Activated naive CD8-positive, alpha-beta T cell (primary cell): Measurements from ENCODE around the gene HSPA14.

Experiments used
- H3K27ac Mint-ChIP-seq: one replicate; pipeline ENCODE4 v1.8.0; 2021; ENCODE audit warnings: mixed read lengths
- H3K27me3 Mint-ChIP-seq: one replicate; pipeline ENCODE4 v1.8.0; 2021; ENCODE audit warnings: mixed read lengths
- H3K36me3 Mint-ChIP-seq: one replicate; pipeline ENCODE4 v1.8.0; 2021; ENCODE audit warnings: mixed read lengths
- H3K4me1 Mint-ChIP-seq: one replicate; pipeline ENCODE4 v1.8.0; 2021; ENCODE audit warnings: low read depth, mixed read lengths
- H3K4me3 Mint-ChIP-seq: one replicate; pipeline ENCODE4 v1.8.0; 2021; ENCODE audit warnings: mild to moderate bottlenecking, mixed read lengths
- H3K9me3 Mint-ChIP-seq: one replicate; pipeline ENCODE4 v1.8.0; 2021; ENCODE audit warnings: low read depth, mixed read lengths

HSPA14 gene

GRCh38 chr10:14822879-14823755 lies 15.0 kb upstream of the HSPA14 start:
- Mint-ChIP-seq H3K9me3 (no peaks in the 10 kb centered on the region), H3K27me3 (no peaks in the 10 kb centered on the region), H3K36me3 (peaks cover 2% of the 10 kb centered on the region), H3K27ac (no peak overlapping the region), H3K4me1 (peaks cover 3% of the 10 kb centered on the region), H3K4me3 (no peak overlapping the region)

GRCh38 chr10:14823966-14824365 lies 14.1 kb upstream of the HSPA14 start:
- Mint-ChIP-seq H3K4me3 (no peak overlapping the region), H3K27me3 (no peaks in the 10 kb centered on the region), H3K4me1 (peaks cover 3% of the 10 kb centered on the region), H3K27ac (no peak overlapping the region), H3K9me3 (no peaks in the 10 kb centered on the region), H3K36me3 (peaks cover 2% of the 10 kb centered on the region)

GRCh38 chr10:14826076-14826829 lies 11.9 kb upstream of the HSPA14 start:
- Mint-ChIP-seq H3K4me3 (no peak overlapping the region), H3K36me3 (no peaks in the 10 kb centered on the region), H3K27ac (no peak overlapping the region), H3K9me3 (no peaks in the 10 kb centered on the region), H3K27me3 (no peaks in the 10 kb centered on the region), H3K4me1 (peaks cover 3% of the 10 kb centered on the region)

- H3K27me3 Mint-ChIP-seq: no peaks in the 10 kb centered on the region
- H3K4me3 Mint-ChIP-seq: no peak overlapping the region
- H3K36me3 Mint-ChIP-seq: peaks cover 13% of the 10 kb centered on the region
- H3K4me1 Mint-ChIP-seq: peaks cover 14% of the 10 kb centered on the region
- no peak overlapping the region for H3K27ac Mint-ChIP-seq
- no peaks in the 10 kb centered on the region for H3K9me3 Mint-ChIP-seq
Observed at GRCh38 chr10:14833106-14833505, 5.0 kb upstream of the HSPA14 start.

- Mint-ChIP-seq H3K9me3 (no peaks in the 10 kb centered on the region), H3K36me3 (peaks cover 16% of the 10 kb centered on the region), H3K4me1 (peaks cover 28% of the 10 kb centered on the region), H3K27me3 (no peaks in the 10 kb centered on the region), H3K4me3 (no peak overlapping the region), H3K27ac (no peak overlapping the region)
Observed at GRCh38 chr10:14836208-14836607, 1.9 kb upstream of the HSPA14 start.

GRCh38 chr10:14837003-14837756 lies 926 bp upstream of the HSPA14 start:
- Mint-ChIP-seq H3K4me1 (peaks cover 30% of the 10 kb centered on the region), H3K27me3 (no peaks in the 10 kb centered on the region), H3K36me3 (peaks cover 18% of the 10 kb centered on the region), H3K27ac (peak overlapping the region; percentile 95), H3K9me3 (no peaks in the 10 kb centered on the region), H3K4me3 (peak overlapping the region; percentile 96)

- Mint-ChIP-seq H3K9me3 (no peaks in the 10 kb centered on the region), H3K27me3 (no peaks in the 10 kb centered on the region), H3K4me1 (peaks cover 30% of the 10 kb centered on the region), H3K27ac (peak overlapping the region; percentile 95), H3K4me3 (peak overlapping the region; percentile 96), H3K36me3 (peaks cover 12% of the 10 kb centered on the region)
Observed at GRCh38 chr10:14838582-14839304, 637 bp downstream of the HSPA14 start.

GRCh38 chr10:14839305-14839695 lies 1.2 kb downstream of the HSPA14 start:
- H3K27me3 Mint-ChIP-seq: no peaks in the 10 kb centered on the region
- H3K36me3 Mint-ChIP-seq: peaks cover 14% of the 10 kb centered on the region
- no peaks in the 10 kb centered on the region for H3K9me3 Mint-ChIP-seq
- peak overlapping the region; percentile 96 for H3K4me3 Mint-ChIP-seq
- H3K27ac Mint-ChIP-seq: peak overlapping the region; percentile 85
- peaks cover 30% of the 10 kb centered on the region for H3K4me1 Mint-ChIP-seq

GRCh38 chr10:14840178-14840577 lies 2.1 kb downstream of the HSPA14 start:
- Mint-ChIP-seq H3K4me3 (peak overlapping the region; percentile 96), H3K27me3 (no peaks in the 10 kb centered on the region), H3K9me3 (no peaks in the 10 kb centered on the region), H3K4me1 (peaks cover 30% of the 10 kb centered on the region), H3K36me3 (peaks cover 12% of the 10 kb centered on the region), H3K27ac (no peak overlapping the region)

- H3K4me3 Mint-ChIP-seq: no peak overlapping the region
- no peak overlapping the region for H3K27ac Mint-ChIP-seq
- no peaks in the 10 kb centered on the region for H3K9me3 Mint-ChIP-seq
- H3K4me1 Mint-ChIP-seq: peaks cover 16% of the 10 kb centered on the region
- no peaks in the 10 kb centered on the region for H3K27me3 Mint-ChIP-seq
- H3K36me3 Mint-ChIP-seq: peaks cover 13% of the 10 kb centered on the region
Observed at GRCh38 chr10:14843327-14843988, 5.4 kb downstream of the HSPA14 start.

GRCh38 chr10:14844948-14845347 lies 6.8 kb downstream of the HSPA14 start:
- H3K4me1 Mint-ChIP-seq: peaks cover 9% of the 10 kb centered on the region

GRCh38 chr10:14852236-14852635 lies 14.1 kb downstream of the HSPA14 start:
- Mint-ChIP-seq H3K4me1 (peaks cover 2% of the 10 kb centered on the region), H3K4me3 (no peak overlapping the region), H3K27me3 (no peaks in the 10 kb centered on the region), H3K36me3 (peaks cover 5% of the 10 kb centered on the region), H3K9me3 (no peaks in the 10 kb centered on the region), H3K27ac (no peak overlapping the region)

More at GRCh38 chr10:14844948-14845347, 6.8 kb downstream of the HSPA14 start:
- H3K9me3 Mint-ChIP-seq: no peaks in the 10 kb centered on the region
- no peak overlapping the region for H3K4me3 Mint-ChIP-seq
- no peaks in the 10 kb centered on the region for H3K27me3 Mint-ChIP-seq
- H3K36me3 Mint-ChIP-seq: peaks cover 13% of the 10 kb centered on the region
- H3K27ac Mint-ChIP-seq: no peak overlapping the region

- Mint-ChIP-seq H3K4me3 (no peak overlapping the region), H3K9me3 (no peaks in the 10 kb centered on the region), H3K36me3 (peaks cover 11% of the 10 kb centered on the region), H3K27me3 (no peaks in the 10 kb centered on the region), H3K4me1 (peaks cover 5% of the 10 kb centered on the region), H3K27ac (no peak overlapping the region)
Observed at GRCh38 chr10:14855453-14855852, 17.3 kb downstream of the HSPA14 start.
